OCI-LY7 (cell line): ENCODE measurements around the gene FBXL20.

Experiments
- CTCF ChIP-seq: fragments of 200-600 bp; sonication (generic); conservative IDR thresholded peaks from 2 replicates; pipeline ENCODE4 v1.5.1; 2014; ENCODE audit warnings: mild to moderate bottlenecking, antibody characterized with exemption, low read length, moderate library complexity, mixed read lengths
- EZH2phosphoT487 ChIP-seq: fragments of 200-600 bp; sonication (generic); IDR thresholded peaks from 2 replicates; pipeline ENCODE4 v1.6.1; 2018; ENCODE audit warnings: low read depth, borderline replicate concordance, mild to moderate bottlenecking, mixed run types, antibody characterized with exemption, low read length, moderate library complexity, mixed read lengths

- TF ChIP-seq CTCF (no peak), EZH2phosphoT487 (no peak)
Observed at GRCh38 chr17:39281806-39282205, 119.6 kb downstream of the FBXL20 start.
